ENCODE data around the gene GALNT13.
"Not testable (repeated sequence)": the region's sequence is repeated elsewhere in the genome, so short reads cannot be mapped to it uniquely, and the experiment has no call there.

GALNT13 gene

GRCh38 chr2:154455866-154456265 is 584.1 kb downstream of the GALNT13 start:
- H3K27ac ChIP-seq, result no peak overlapping the region
- TF ChIP-seq CTCF (IDR thresholded peaks at IDR 0.05) (no peak), ZFX (IDR thresholded peaks at IDR 0.05; ENCODE audit: borderline replicate concordance) (no peak)

- TF ChIP-seq CTCF (IDR thresholded peaks at IDR 0.05) (no peak), ZFX (IDR thresholded peaks at IDR 0.05; ENCODE audit: borderline replicate concordance) (no peak)
- H3K27ac ChIP-seq, result no peak overlapping the region
These were observed 585.6 kb downstream of the GALNT13 start for GRCh38 chr2:154457286-154457685.

- TF ChIP-seq CTCF (IDR thresholded peaks at IDR 0.05) (no peak), ZFX (IDR thresholded peaks at IDR 0.05; ENCODE audit: borderline replicate concordance) (no peak)
- no peak overlapping the region for H3K27ac ChIP-seq
These were observed 587.6 kb downstream of the GALNT13 start for GRCh38 chr2:154459286-154459685.

- H3K27ac ChIP-seq, result no peak overlapping the region
- TF ChIP-seq CTCF (IDR thresholded peaks at IDR 0.05) (no peak), ZFX (IDR thresholded peaks at IDR 0.05; ENCODE audit: borderline replicate concordance) (no peak)
These were observed 590.9 kb downstream of the GALNT13 start for GRCh38 chr2:154462634-154463033.

GRCh38 chr2:154466226-154466625 is 594.5 kb downstream of the GALNT13 start:
- H3K27ac ChIP-seq, result no peak overlapping the region
- TF ChIP-seq ZFX (IDR thresholded peaks at IDR 0.05; ENCODE audit: borderline replicate concordance) (no peak), CTCF (IDR thresholded peaks at IDR 0.05) (no peak)

GRCh38 chr2:154470376-154470775 is 598.7 kb downstream of the GALNT13 start:
- TF ChIP-seq CTCF (IDR thresholded peaks at IDR 0.05) (no peak), ZFX (IDR thresholded peaks at IDR 0.05; ENCODE audit: borderline replicate concordance) (no peak)
- H3K27ac ChIP-seq, result no peak overlapping the region

- not testable (repeated sequence) for H3K27ac ChIP-seq
These were observed 599.8 kb downstream of the GALNT13 start for GRCh38 chr2:154471492-154471891.

GRCh38 chr2:154477319-154477718 is 605.6 kb downstream of the GALNT13 start:
- H3K27ac ChIP-seq, result no peak overlapping the region
- TF ChIP-seq CTCF (IDR thresholded peaks at IDR 0.05), result no peak
- TF ChIP-seq ZFX (IDR thresholded peaks at IDR 0.05; ENCODE audit: borderline replicate concordance), result no peak
